Hematopoietic multipotent progenitor cell treated with erythropoietin and hydrocortisone succinate and interleukin-3 and kit ligand, for 4 days (in vitro differentiated cells): ENCODE measurements around the gene CHST11.

Experiments
- DNase-seq: peaks from one replicate; pipeline ENCODE4 v3.0.0-alpha.2; 2015

Gene CHST11

DNA sequence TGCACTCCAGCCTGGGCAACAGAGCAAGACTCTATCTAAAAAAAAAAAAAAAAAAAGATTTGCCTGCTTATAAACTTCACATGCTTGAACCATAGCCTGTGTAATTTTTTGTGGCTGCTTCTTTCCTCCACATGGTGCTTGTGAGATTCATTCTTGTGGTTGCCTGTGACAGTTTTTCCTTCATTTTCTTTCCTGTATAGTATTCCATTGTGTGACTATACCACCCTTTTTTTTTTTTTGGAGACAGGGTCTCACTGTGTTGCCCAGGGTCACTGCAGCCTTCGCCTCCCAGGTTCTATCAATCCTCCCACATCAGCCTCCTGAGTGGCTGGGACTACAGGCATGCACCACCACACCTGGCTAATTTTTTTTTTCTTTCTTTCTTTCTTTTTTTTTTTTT, 22.6 kb upstream of the CHST11 start:
- DNase-seq: no peak

DNA sequence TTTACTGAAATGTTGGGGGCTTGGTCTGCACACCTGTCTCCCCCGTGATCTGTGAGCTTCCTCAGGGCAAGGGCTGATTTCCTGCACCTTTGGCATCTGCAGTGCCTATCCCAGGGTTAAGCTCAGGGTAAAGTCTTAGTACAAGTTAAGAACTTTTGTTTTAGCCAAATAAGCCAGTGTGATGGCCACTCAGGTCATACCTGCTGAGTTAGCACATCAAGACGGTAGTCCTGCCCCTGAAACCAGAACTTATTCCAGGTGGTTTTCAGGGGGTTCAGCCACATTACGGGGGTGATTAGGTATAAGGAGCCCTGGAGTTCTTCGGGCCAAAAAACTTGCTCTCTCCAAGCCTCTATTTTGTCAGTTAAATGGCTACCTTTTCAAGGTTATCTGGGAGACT, 21.6 kb upstream of the CHST11 start:
- DNase-seq: no peak

DNA sequence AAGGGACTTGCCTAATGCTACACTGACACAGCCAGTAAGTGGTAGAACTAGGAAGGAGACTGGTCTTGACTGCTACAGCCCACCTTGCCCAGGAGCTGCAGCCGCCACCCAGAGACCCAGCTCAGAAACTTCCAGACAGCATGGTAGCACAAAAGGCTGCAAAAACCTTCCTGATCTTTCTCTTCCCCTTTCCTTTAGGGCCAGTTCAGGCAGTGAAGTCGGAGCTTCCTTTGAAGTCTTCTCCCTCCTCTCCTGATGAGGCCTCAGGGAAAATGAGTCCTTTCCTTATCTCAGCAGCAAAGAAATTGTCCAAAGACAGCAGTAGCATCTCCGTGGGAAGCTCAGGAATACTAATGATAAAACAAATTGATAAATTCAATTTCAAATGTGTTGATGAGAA, 21.0 kb upstream of the CHST11 start:
- DNase-seq: no peak

DNA sequence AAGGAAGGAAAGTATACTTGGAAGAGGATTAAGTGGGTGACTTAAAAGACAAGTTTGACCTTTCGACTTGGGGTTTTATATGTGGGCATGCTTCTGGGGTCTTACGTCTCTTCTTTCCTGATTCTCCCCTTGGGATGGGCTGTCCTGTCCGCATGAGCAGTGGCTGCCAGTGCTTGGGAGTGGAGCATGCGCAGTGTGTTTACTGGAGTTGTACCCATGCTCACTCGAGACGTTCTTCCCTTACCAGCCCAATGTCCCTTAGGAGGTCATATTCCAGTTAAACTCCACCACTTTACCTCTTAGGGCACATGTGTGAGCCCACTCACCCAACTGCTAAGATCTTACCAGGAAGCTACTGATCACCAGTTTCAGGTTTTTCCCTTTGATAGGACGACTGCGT, 20.0 kb upstream of the CHST11 start:
- DNase-seq: no peak

DNA sequence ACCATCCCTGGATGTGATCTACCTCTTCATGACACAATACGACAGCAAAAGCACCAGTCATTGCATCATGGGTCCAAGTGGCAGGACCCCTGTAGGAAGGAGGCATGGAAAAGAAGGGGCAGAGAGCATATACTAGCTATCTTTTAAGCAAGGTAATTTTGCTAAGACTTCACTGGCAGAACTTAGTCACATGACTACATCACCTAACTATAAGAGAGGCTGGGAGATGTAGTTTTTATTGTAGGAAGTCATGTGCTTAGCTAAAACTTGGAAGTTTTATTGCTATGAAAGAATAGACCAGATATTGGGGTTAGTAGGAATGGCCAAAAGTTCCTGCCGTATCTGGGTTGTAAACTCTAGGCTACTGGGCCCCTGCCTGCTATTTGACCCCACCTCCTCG, 18.6 kb upstream of the CHST11 start:
- no peak for DNase-seq

DNA sequence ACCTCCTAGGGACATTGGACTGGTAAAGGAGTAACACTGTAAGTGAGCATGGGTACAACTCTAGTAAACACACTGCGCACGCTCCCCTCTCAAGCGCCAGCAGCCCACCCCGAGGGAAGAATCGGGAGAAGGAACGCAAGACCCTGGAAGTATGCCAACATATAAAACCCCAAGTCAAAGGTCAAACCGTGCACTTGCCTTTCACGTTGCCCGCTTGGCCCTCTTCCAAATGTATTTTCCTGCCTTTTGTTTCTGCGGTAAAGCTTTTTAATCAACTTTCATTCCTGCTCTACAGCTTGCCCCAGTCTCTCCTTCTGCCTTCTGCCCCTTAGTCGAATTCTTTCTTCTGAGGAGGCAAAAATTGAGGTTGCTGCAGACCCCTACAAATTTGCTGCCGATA, 17.6 kb upstream of the CHST11 start:
- no peak for DNase-seq

DNA sequence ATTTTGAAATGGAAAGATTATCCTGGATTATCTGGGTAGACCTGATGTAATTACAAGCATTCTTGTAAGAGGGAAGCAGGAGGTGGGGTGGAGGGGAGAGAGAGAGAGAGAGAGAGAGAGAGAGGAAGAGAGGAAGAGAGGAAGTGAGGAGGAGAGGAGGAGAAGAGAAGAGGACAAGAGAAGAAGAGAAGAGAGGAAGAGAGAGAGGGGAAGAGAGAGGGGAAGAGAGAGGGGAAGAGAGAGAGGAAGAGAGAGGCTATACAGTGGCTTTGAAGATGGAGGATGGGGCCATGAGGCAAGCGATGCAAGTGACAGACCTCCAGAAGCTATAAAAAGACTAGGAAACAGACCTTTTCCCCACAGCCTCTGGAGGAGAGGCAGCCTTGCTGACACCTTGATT, 13.7 kb upstream of the CHST11 start:
- DNase-seq: no peak

DNA sequence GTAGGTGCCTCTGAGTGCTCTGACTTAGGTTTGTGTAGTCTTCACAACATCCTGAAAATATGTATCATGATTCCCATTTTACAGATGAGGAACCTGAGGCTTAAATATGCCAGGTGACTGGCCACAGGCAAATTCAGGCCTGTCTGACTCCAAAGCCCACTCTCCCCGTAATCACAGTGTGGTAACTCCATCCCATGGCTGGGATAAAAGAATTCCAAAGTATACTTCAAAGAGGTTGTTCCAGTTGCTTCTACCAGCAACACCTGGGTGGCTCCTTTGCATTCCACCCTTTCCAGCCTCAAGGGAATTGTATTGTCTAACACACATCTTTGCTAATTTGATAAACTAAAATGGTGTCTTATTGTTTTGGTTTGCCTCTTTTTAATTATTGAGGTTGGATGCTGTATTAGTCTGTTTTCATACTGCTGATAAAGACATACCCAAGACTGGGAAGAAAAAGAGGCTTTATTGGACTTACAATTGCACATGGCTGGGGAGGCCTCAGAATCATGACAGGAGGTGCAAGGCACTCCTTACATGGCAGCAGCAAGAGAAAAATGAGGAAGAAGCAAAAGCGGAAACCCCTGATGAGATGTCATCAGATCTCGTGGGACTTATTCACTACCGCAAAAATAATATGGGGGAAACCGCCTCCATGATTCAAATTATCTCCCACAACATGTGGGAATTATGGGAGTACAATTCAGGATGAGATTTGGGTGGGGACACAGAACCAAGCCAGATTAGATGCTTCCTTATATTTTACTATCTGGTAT, 9.9 kb upstream of the CHST11 start:
- DNase-seq: no peak

DNA sequence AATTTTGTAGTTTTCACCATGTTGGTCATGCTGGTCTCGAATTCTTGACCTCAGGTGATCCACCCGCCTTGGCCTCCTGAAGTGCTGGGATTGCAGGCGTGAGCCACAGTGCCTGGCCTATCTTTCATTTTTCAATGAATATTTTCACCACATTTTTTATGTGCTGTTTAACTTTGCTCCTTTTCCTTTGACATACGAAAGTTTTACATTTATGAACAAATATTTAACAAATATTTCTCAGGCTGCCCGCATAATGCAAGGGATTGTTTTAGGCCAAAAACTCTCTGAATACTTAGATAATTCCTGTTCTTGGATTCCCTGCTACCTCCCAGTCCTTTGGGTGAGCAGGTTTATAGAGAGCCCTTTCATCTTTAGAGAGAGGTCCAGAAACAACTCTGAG, 8.7 kb upstream of the CHST11 start:
- DNase-seq: no peak

DNA sequence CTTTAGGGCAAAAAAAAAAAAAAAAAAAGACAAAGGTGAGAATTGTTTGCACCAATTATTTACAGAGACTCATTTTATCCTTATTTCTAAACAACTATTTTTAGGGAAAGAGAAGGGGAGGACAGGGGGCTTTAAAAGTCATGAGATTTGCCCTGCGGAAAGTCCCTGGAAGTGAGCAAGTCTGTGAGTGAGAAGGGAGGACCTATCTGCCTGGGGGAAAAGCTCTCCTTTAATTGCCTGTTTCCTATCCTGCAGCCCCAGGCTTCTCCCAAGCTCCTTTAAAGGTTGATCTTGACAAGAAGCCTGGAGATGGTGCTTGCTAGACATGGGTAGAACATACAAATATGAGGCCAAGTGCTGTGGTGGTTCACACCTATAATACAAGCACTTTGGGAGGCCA, 8.3 kb upstream of the CHST11 start:
- no peak for DNase-seq

DNA sequence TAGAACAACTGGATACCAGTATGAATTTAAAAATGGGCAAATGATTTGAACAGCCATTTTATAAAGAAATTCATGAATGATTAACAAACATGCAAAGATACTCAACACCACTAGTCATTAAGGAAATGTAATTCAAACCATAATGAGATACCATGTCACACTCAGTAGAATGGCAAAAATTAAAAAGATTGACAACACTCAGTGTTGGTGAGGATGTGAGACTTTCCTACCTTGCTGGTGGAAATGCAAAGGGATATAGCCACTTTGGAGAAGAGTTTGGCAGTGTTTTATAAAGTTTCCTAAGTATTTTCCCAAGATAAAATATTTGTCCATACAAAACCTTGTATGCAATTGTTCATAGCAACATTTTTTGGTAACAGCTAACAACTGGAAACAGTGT, 6.0 kb upstream of the CHST11 start:
- DNase-seq: no peak

DNA sequence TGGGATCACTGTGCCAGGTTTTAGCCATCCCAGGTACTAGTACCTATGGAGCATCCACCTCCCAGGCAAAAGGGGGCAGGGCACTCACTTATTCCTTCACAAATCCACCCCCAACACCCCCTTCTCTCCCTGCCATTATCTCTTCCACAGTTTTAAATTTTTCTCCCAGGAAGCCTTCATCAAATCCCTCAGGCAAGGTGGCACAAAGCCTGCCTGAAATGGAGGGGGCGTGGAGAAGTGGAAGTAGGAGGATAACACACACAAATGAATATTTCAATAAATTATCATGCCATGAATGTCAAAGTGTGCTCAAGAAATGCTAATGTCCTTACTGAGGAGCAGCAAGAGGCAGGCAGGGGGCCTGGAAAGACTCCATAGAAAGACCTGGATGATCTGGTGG, 4.7 kb upstream of the CHST11 start:
- no peak for DNase-seq

DNA sequence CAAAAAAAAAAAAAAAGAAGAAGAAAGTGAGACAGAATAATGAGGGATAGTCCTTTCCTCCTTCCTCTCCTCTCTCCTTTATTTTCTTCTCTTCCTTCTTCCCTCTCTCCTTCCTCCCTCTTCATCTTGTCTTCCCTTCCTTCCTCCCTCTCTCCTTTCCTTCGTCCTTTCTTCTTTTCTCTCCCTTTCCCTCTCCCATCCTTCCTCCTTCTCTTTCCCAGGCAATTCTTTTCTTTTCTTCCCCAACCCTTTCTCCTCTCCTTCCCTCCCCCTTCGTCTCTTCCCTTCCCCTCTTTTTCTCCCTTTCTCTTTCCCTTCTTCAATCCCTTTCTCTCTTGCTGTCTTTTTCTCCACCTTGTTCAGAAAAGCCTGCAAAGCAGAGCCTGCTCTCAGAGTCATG, 3.6 kb upstream of the CHST11 start:
- DNase-seq: no peak

DNA sequence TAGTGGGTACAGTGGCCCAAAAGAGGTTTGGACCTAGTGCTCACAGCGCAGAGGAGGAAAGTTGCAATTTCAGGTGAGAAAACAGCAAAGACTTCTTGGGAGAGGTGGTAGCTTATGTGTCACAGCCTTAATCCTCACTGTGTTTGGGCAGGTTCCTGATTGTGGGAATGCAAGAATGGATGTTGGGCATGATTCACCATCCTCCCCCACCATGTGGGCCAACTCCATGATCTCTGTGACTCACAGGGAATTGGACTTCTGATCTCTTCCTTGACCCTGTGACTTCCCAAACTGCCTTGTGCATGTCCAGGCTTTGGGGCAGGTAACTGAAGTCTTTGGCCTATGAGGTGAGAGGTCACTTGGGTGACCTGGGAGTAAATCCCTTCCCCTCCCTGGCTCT, 1.8 kb upstream of the CHST11 start:
- DNase-seq: no peak

DNA sequence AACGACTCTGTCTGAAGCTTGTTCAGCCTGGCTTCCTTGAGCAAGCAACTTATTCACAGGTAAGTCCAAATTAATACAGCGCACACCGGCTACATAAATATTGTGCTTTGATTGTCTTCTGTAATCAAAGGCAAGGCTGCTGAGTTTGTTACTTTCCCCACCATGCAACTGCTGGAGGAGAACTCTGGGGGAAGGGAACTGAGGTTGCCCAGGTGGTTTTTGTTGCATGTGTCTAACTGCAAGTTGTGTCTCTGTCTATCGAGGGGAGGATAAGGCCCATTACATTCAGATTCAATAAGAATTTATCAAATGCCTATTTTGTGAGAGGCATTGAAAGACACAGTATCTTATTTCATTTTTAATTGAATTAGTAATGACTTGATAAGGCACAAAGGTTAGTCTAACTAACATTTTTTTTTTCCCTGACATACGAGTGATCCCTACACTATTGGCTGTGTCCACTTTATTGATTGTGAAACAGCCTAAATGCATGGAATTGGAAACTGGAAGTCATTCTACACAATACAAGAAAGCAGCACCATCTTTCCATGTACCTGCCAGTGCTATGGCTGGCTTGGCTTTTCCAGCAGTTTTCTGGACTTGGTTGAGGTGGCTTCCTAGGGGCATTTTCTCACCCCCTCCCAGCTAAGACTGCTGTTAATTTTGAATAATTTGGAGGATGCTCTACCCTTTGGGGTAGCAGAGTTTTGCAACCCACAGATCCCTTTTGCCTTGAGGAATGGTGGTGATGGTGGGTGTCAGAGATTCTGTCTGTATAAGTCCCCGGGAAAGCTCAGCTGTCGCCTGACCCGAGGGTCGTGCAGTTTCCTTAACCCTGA, 951 bp upstream of the CHST11 start:
- DNase-seq: no peak

DNA sequence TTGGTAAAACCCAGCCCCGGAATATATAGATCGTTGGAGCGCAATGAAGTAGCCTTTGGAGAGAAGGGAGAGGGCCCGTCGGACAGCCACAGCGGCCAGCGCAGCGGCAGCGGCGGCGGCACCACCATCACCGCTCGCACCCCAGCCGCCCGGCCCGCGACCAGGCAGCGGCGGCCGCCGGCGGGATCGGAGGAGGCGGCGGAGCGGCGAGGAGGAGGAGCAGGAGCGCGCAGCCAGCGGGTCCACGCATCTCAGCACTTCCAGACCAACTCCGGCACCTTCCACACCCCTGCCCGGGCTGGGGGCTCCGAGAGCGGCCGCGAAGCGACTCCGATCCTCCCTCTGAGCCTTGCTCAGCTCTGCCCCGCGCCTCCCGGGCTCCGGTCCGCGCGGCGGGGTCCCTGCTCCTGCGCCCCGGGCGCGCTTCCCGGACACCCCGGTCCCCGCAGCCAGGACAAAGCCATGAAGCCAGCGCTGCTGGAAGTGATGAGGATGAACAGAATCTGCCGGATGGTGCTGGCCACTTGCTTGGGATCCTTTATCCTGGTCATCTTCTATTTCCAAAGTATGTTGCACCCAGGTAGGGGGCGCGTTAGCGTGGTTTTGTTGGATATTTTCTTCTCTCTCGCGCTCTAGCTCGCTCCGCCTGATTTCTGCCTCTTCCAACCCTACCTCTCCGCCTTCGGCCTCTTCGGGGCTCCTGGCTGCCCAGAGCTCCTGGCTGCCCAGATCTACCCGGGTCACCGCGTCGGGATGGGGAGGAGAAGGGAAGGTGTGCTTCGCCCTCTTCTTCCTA, 400 bp downstream of the CHST11 start:
- peak; percentile 83 for DNase-seq

DNA sequence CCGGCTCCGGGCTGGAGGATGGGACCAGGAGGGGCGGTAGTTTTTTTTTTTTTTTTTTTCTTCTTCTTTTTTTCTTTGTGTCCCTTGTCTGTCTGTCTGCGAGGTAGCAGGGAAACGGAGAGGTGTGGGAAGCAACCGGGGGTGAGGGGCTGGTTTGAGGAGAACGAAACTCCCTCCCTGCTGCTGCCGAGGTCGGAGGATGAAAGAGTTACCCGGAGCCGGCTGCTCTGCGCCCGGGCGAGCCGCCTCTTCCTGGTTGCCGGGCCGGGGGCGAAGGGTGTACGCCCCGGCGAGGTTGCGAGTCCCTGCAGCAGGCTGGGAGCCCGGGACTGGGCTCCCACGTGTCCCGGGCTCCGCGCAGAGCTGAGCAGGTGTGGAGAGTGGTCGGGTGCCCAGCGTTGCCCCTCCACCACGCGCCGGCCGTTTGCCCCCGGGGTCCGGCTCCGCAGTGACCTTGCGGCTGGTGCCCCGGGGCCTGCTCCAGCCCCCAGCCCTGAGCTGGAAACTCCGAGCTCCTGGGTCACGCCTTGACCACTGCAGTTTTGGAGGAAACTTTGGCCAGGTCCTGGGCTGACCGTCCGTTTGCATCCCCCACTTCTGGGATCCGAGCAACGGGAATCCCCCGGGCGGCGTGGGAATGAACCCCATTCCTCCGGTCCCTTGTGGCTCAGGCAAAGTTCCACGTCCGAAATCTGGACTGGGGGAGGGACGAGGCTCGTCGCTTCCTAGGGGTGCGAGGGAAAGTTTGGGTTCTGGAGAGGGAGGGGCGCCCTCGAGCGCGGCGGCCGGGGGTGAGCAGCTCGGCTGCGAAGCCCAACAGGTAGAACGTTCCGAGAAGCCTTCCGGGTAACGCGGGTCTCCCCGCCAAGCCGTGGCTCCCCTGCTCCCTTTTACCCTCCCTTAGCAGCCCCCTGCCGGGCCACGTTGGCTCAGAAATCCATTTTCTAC, 1.3 kb downstream of the CHST11 start:
- peak; percentile 56 for DNase-seq

DNA sequence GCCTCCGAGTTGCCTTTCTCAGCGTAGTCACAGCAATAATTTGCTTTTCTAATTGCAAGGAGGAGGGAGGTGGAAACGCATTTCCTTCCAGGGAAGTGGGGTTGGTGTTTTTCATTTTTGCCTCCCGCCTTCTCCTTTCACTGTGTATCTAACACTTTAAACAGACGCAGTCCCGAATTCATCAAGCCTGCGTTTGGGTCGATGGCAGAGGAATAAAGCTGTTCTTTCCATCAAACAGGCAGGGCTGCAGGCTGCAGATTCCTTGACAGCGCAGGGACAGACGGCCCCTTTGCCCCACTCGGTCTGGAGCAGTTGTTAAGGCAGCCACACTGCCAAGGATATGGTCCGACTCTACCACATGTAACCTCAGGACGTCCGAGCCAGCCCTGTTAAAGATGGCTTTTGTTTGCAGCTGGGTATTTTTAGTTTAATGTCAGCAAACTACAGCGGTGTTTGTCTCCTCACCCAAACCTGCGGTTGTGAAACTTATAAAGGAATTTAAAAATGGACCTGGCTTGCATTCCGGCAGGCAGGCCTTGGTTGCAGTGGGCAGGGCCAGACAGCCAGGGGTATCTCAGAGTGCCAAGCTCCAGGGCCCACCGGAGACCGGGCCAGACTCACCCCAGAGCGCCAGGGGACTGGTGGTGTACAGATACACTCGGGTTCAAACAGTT, 2.1 kb downstream of the CHST11 start:
- peak; percentile 67 for DNase-seq

DNA sequence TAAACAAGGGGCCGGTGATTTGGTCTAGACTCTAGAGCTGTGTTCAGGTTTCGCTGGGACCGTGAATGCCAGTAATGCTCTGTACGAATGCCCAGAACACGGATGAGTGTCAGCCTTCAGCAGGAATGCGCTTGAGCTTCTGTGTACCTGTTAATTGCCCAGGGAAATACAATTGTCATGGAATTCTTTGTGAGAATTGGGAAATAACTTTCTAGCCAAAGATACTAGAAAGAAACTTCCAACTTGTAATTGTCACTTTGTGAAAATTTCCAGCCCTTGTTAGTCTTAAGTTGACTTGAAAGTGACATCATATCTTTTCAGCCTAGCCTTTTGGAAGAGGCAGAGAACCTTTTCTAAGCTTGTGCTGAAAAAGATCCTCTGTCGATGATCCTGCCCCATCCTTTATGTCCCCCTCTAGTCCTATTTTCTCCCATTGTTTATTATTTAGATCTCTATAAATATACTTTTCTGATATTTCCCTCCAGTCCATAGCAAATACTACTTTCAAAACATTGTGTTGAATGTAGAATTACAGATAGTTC, 2.7 kb downstream of the CHST11 start:
- peak; percentile 37 for DNase-seq

DNA sequence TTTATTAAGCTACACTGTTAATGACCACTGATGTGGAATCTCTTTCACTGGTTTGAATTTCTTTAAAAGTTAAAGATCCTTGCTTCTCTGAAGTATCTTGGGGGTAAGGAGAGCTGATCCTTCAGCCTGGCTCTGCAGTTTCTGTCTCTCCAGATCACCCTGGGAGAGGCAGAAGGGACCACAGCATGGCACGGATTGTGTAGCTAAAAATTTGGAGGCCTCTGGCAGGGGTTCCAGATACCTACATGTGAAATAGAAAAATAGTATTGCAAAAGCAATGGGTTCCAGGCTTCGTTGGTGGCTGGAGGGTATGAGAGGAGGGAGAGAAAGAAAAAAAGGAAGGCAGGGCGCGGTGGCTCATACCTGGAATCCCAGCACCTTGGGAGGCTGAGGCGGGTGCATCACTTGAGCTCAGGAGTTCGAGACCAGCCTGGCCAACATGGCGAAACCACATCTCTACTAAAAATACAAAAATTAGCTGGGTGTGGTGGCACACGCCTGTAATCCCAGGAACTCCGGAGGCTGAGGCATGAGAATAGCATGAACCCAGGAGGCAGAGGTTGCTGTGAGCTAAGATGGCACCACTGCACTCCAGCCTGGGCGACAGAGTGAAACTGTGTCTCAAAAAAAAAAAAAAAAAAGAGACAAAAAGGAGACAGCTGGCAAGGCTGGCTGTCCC, 3.4 kb downstream of the CHST11 start:
- DNase-seq: peak; percentile 38
